Muscle layer of colon (tissue), 2 donors: Measurements from ENCODE around the gene TMEM95.

Experiments used
- H3K27ac ChIP-seq: one replicate; pipeline ENCODE4 v1.7.0; 2013; ENCODE audit warnings: low read depth, mild to moderate bottlenecking, low read length, moderate library complexity
- H3K27me3 ChIP-seq, 2 donors: one replicate each; pipeline ENCODE4 v1.7.0; 2013; ENCODE audit warnings: low read length in 2 of 2, mild to moderate bottlenecking in 2 of 2; ENCODE audit not compliant: insufficient read depth in 2 of 2, control insufficient read depth in 1 of 2
- H3K36me3 ChIP-seq: one replicate; pipeline ENCODE4 v1.7.0; 2013; ENCODE audit warnings: mild to moderate bottlenecking, low read length; ENCODE audit not compliant: insufficient read depth
- H3K4me1 ChIP-seq: one replicate; pipeline ENCODE4 v1.7.0; 2013; ENCODE audit warnings: mild to moderate bottlenecking, low read length; ENCODE audit not compliant: insufficient read depth
- H3K4me3 ChIP-seq, 2 donors: one replicate each; pipeline ENCODE4 v1.7.0; 2013; ENCODE audit warnings: low read length in 2 of 2, low read depth in 1 of 2, mild to moderate bottlenecking in 1 of 2, moderate library complexity in 1 of 2
- H3K9ac ChIP-seq: one replicate; pipeline ENCODE4 v1.7.0; 2013; ENCODE audit warnings: low read length
- H3K9me3 ChIP-seq: one replicate; pipeline ENCODE4 v1.7.0; 2013; ENCODE audit warnings: mild to moderate bottlenecking, low read length
- donor health status: abdominal sarcoma.
- donor health status: Adenocarcinoma of cecum.

Gene TMEM95

GRCh38 chr17:7388856-7389255 lies 33.9 kb downstream of the TMEM95 start:
- Histone ChIP-seq H3K9me3 (no peaks in the 10 kb centered on the region), H3K4me1 (peaks cover 8% of the 10 kb centered on the region)

GRCh38 chr17:7389924-7390910 lies 35.3 kb downstream of the TMEM95 start:
- no peak overlapping the region for H3K9ac ChIP-seq
- no peak overlapping the region for H3K27ac ChIP-seq
- H3K4me3 ChIP-seq, result no peak overlapping the region
- peaks cover 6% of the 10 kb centered on the region for H3K36me3 ChIP-seq
- H3K4me1 ChIP-seq, result peaks cover 8% of the 10 kb centered on the region
- H3K27me3 ChIP-seq, result no peaks in the 10 kb centered on the region
- no peaks in the 10 kb centered on the region for H3K9me3 ChIP-seq

More at GRCh38 chr17:7388856-7389255, 33.9 kb downstream of the TMEM95 start:
- no peak overlapping the region for H3K9ac ChIP-seq
- H3K4me3 ChIP-seq, result no peak overlapping the region
- no peaks in the 10 kb centered on the region for H3K27me3 ChIP-seq
- peaks cover 6% of the 10 kb centered on the region for H3K36me3 ChIP-seq
- no peak overlapping the region for H3K27ac ChIP-seq

GRCh38 chr17:7391307-7391706 lies 36.4 kb downstream of the TMEM95 start:
- peaks cover 8% of the 10 kb centered on the region for H3K4me1 ChIP-seq
- H3K9me3 ChIP-seq, result no peaks in the 10 kb centered on the region
- H3K9ac ChIP-seq, result no peak overlapping the region
- no peak overlapping the region for H3K4me3 ChIP-seq
- H3K27me3 ChIP-seq, result no peaks in the 10 kb centered on the region
- H3K36me3 ChIP-seq, result peaks cover 6% of the 10 kb centered on the region
- H3K27ac ChIP-seq, result no peak overlapping the region

- peaks cover 6% of the 10 kb centered on the region for H3K36me3 ChIP-seq
- H3K27ac ChIP-seq, result no peak overlapping the region
- no peaks in the 10 kb centered on the region for H3K9me3 ChIP-seq
- no peaks in the 10 kb centered on the region for H3K27me3 ChIP-seq
- H3K4me1 ChIP-seq, result peaks cover 8% of the 10 kb centered on the region
- peak overlapping the region; percentile 68 for H3K9ac ChIP-seq
- H3K4me3 ChIP-seq, result peak overlapping the region in 1 of 2 donors; percentile 86
These were observed 38.0 kb downstream of the TMEM95 start for GRCh38 chr17:7392696-7393612.

GRCh38 chr17:7393613-7394451 lies 38.9 kb downstream of the TMEM95 start:
- H3K9me3 ChIP-seq, result no peaks in the 10 kb centered on the region
- peaks cover 6% of the 10 kb centered on the region for H3K36me3 ChIP-seq
- peaks cover 8% of the 10 kb centered on the region for H3K4me1 ChIP-seq
- H3K27me3 ChIP-seq, result no peaks in the 10 kb centered on the region
- H3K4me3 ChIP-seq, result peak overlapping the region; percentile 86 to 91
- peak overlapping the region; percentile 77 for H3K27ac ChIP-seq
- peak overlapping the region; percentile 68 for H3K9ac ChIP-seq

GRCh38 chr17:7394452-7395191 lies 39.7 kb downstream of the TMEM95 start, which contains the start of gene PLSCR3:
Gene PLSCR3, minus strand, starts transcription at chr17:7394525. Its CDS starts 415 bp downstream, at chr17:7394110.
- H3K36me3 ChIP-seq, result peaks cover 6% of the 10 kb centered on the region
- no peaks in the 10 kb centered on the region for H3K27me3 ChIP-seq
- no peaks in the 10 kb centered on the region for H3K9me3 ChIP-seq
- H3K4me1 ChIP-seq, result peaks cover 8% of the 10 kb centered on the region
- peak within 1 kb of the TSS; percentile 68 for H3K9ac ChIP-seq
- H3K27ac ChIP-seq, result peak within 1 kb of the TSS; percentile 77
- peak within 1 kb of the TSS; percentile 86 to 91 for H3K4me3 ChIP-seq

GRCh38 chr17:7396147-7396546 lies 41.2 kb downstream of the TMEM95 start:
- no peak overlapping the region for H3K9ac ChIP-seq
- peaks cover 8% of the 10 kb centered on the region for H3K4me1 ChIP-seq
- H3K9me3 ChIP-seq, result no peaks in the 10 kb centered on the region
- H3K27me3 ChIP-seq, result no peaks in the 10 kb centered on the region
- peaks cover 6% of the 10 kb centered on the region for H3K36me3 ChIP-seq
- no peak overlapping the region for H3K27ac ChIP-seq
- H3K4me3 ChIP-seq, result no peak overlapping the region

- Histone ChIP-seq H3K9me3 (no peaks in the 10 kb centered on the region), H3K4me3 (no peak overlapping the region), H3K36me3 (no peaks in the 10 kb centered on the region), H3K27me3 (no peaks in the 10 kb centered on the region), H3K9ac (no peak overlapping the region), H3K4me1 (peaks cover 10% of the 10 kb centered on the region), H3K27ac (no peak overlapping the region)
These were observed 43.7 kb downstream of the TMEM95 start for GRCh38 chr17:7398612-7399011.

GRCh38 chr17:7403043-7403726 lies 48.2 kb downstream of the TMEM95 start:
- H3K27me3 ChIP-seq, result no peaks in the 10 kb centered on the region
- peaks cover 15% of the 10 kb centered on the region for H3K4me1 ChIP-seq
- peak overlapping the region; percentile 71 to 82 for H3K4me3 ChIP-seq
- H3K36me3 ChIP-seq, result no peaks in the 10 kb centered on the region
- peak overlapping the region; percentile 93 for H3K27ac ChIP-seq
- H3K9ac ChIP-seq, result peak overlapping the region; percentile 56
- H3K9me3 ChIP-seq, result no peaks in the 10 kb centered on the region

GRCh38 chr17:7403727-7403976 lies 48.7 kb downstream of the TMEM95 start:
- Histone ChIP-seq H3K4me3 (peak overlapping the region; percentile 71 to 82), H3K27me3 (no peaks in the 10 kb centered on the region), H3K27ac (peak overlapping the region; percentile 93), H3K4me1 (peaks cover 15% of the 10 kb centered on the region), H3K9ac (peak overlapping the region; percentile 56), H3K9me3 (no peaks in the 10 kb centered on the region), H3K36me3 (no peaks in the 10 kb centered on the region)
